ENCODE results near the gene UNC5C. TPM values are rescaled to one million over a fixed set of nuclear protein-coding genes. Genes with fewer than 3 reads are reported as not detected.

Gene UNC5C
- total RNA-seq, 2 experiments from 2014 or later = not detected

DNA sequence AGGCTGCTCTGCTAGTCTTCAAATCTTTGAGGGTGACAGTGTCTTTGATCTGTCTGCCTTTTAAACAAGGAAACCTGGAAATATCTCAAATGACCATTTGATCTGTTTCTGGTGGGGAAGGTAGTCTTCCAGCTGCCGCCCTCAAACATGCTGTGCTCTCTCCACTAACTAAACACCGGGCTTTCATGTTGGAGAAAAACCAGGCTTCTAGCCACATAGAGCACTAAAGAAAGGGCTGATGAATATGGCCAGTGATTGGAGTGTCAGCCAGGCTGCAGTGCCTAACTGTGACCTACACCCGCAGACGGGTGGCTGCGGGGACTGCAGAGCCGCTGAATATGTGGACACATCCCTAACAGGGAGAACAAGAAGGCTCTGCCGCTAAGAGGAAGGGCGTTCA lies 85.9 kb downstream of the UNC5C start:
- no peaks in the 10 kb centered on the region for H3K36me3 ChIP-seq (ENCODE audit: insufficient read depth, low read length)
- ChIA-PET POLR2A (no interaction called here), CTCF (ENCODE audit: unreplicated experiment) (no interaction called here)
- no peak overlapping the region for H3K27ac ChIP-seq (ENCODE audit: low read depth, low read length, poor library complexity, severe bottlenecking)
- TF ChIP-seq EZH2phosphoT487 (IDR thresholded peaks at IDR 0.05; ENCODE audit: borderline replicate concordance, low read depth, low read length) = no peak
- TF ChIP-seq, protein P1, sequence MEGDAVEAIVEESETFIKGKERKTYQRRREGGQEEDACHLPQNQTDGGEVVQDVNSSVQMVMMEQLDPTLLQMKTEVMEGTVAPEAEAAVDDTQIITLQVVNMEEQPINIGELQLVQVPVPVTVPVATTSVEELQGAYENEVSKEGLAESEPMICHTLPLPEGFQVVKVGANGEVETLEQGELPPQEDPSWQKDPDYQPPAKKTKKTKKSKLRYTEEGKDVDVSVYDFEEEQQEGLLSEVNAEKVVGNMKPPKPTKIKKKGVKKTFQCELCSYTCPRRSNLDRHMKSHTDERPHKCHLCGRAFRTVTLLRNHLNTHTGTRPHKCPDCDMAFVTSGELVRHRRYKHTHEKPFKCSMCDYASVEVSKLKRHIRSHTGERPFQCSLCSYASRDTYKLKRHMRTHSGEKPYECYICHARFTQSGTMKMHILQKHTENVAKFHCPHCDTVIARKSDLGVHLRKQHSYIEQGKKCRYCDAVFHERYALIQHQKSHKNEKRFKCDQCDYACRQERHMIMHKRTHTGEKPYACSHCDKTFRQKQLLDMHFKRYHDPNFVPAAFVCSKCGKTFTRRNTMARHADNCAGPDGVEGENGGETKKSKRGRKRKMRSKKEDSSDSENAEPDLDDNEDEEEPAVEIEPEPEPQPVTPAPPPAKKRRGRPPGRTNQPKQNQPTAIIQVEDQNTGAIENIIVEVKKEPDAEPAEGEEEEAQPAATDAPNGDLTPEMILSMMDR (conservative IDR thresholded peaks at IDR 0.05; ENCODE audit: low read length) = no peak
- H3K79me2 ChIP-seq (ENCODE audit: insufficient read depth, low read depth, low read length) = no peaks in the 10 kb centered on the region
- intact Hi-C loops (cut with micrococcal nuclease; ENCODE audit: unreplicated experiment) = no loop called here
- BruUV-seq (replicated peaks) = no TSS peak
- H2AFZ ChIP-seq (ENCODE audit: low read length) = no peak overlapping the region
- no peak for DNase-seq (ENCODE audit: low spot score)
- no peak overlapping the region for H3K4me2 ChIP-seq (ENCODE audit: low read length)
- H4K20me1 ChIP-seq (ENCODE audit: insufficient read depth, low read length) = no peaks in the 10 kb centered on the region
- H3K4me1 ChIP-seq (ENCODE audit: insufficient read depth, low read length, poor library complexity, severe bottlenecking) = no peaks in the 10 kb centered on the region
- H3K9me2 ChIP-seq (ENCODE audit: insufficient read depth, low read length) = no peaks in the 10 kb centered on the region
- no peaks in the 10 kb centered on the region for H3K9me3 ChIP-seq (ENCODE audit: low read length)
- no peak overlapping the region for H3K4me3 ChIP-seq (ENCODE audit: low read depth, low read length, poor library complexity, severe bottlenecking)

DNA sequence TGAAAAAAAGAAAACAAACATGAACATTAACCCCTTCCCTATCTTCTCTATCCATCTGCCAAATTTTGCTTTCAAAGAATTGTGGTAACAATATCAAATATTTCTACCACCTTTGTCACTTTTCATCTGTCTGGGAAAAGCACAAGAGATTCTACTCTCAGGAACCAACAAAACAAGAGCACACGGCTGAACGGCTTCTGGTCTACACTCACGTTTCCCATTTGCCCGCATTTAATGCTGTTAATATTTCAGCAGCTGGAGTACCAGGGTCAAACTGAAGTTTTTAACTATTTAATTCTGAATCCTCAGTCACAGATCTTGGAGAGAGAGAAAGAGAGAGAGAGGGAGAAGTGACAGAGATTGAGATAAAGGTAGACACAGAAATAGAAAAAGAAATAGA lies 91.4 kb downstream of the UNC5C start:
- CTCF ChIA-PET (ENCODE audit: unreplicated experiment) = no interaction called here
- BruUV-seq (replicated peaks) = no TSS peak

DNA sequence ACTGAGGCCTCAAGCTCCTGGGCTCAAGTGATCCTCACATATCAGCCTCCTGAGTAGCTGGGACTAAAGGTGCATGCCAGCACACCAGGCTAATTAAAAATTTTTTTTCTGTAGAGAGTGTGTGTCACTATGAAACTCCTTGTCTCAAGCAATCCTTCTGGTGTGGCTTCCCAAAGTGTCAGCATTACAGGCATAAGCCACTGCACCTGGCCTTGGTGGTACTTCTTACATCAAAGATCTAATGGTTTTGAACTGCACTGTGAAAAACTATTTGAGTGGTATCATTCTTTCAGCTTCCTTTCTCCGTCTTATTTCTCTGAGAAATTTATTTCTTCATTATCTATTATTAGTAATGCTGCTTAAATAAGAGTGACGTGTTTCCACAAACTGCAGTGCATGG lies 98.5 kb downstream of the UNC5C start:
- no peaks in the 10 kb centered on the region for H3K79me2 ChIP-seq (ENCODE audit: insufficient read depth, low read depth, low read length)
- POLR2A ChIA-PET = no interaction called here
- no TSS peak for BruUV-seq (replicated peaks)
- no peaks in the 10 kb centered on the region for H3K9me3 ChIP-seq (ENCODE audit: low read length)
- CTCF ChIA-PET (ENCODE audit: unreplicated experiment) = no interaction called here
- no peaks in the 10 kb centered on the region for H3K4me1 ChIP-seq (ENCODE audit: insufficient read depth, low read length, poor library complexity, severe bottlenecking)
- H2AFZ ChIP-seq (ENCODE audit: low read length) = no peak overlapping the region
- DNase-seq (ENCODE audit: low spot score) = no peak
- H3K4me3 ChIP-seq (ENCODE audit: low read depth, low read length, poor library complexity, severe bottlenecking) = no peak overlapping the region
- no peaks in the 10 kb centered on the region for H3K36me3 ChIP-seq (ENCODE audit: insufficient read depth, low read length)
- H3K9me2 ChIP-seq (ENCODE audit: insufficient read depth, low read length) = no peaks in the 10 kb centered on the region
- H3K27ac ChIP-seq (ENCODE audit: low read depth, low read length, poor library complexity, severe bottlenecking) = no peak overlapping the region
- no peak overlapping the region for H3K4me2 ChIP-seq (ENCODE audit: low read length)
- H4K20me1 ChIP-seq (ENCODE audit: insufficient read depth, low read length) = no peaks in the 10 kb centered on the region
- no peak for TF ChIP-seq EZH2phosphoT487 (IDR thresholded peaks at IDR 0.05; ENCODE audit: borderline replicate concordance, low read depth, low read length)
- TF ChIP-seq, protein P1 (conservative IDR thresholded peaks at IDR 0.05; ENCODE audit: low read length) = no peak
- intact Hi-C loops (cut with micrococcal nuclease; ENCODE audit: unreplicated experiment) = no loop called here

More for the DNA sequence above, 91.4 kb downstream of the UNC5C start:
- H3K79me2 ChIP-seq (ENCODE audit: insufficient read depth, low read depth, low read length) = no peaks in the 10 kb centered on the region
- no peak overlapping the region for H2AFZ ChIP-seq (ENCODE audit: low read length)
- TF ChIP-seq EZH2phosphoT487 (IDR thresholded peaks at IDR 0.05; ENCODE audit: borderline replicate concordance, low read depth, low read length) = no peak
- TF ChIP-seq, protein P1 (conservative IDR thresholded peaks at IDR 0.05; ENCODE audit: low read length) = no peak
- H3K27ac ChIP-seq (ENCODE audit: low read depth, low read length, poor library complexity, severe bottlenecking) = no peak overlapping the region
- H3K9me2 ChIP-seq (ENCODE audit: insufficient read depth, low read length) = no peaks in the 10 kb centered on the region
- H3K4me2 ChIP-seq (ENCODE audit: low read length) = no peak overlapping the region
- no peak overlapping the region for H3K4me3 ChIP-seq (ENCODE audit: low read depth, low read length, poor library complexity, severe bottlenecking)
- H3K9me3 ChIP-seq (ENCODE audit: low read length) = no peaks in the 10 kb centered on the region
- H3K4me1 ChIP-seq (ENCODE audit: insufficient read depth, low read length, poor library complexity, severe bottlenecking) = no peaks in the 10 kb centered on the region
- intact Hi-C loops (cut with micrococcal nuclease; ENCODE audit: unreplicated experiment) = no loop called here
- no peaks in the 10 kb centered on the region for H3K36me3 ChIP-seq (ENCODE audit: insufficient read depth, low read length)
- no peak for DNase-seq (ENCODE audit: low spot score)
- no peaks in the 10 kb centered on the region for H4K20me1 ChIP-seq (ENCODE audit: insufficient read depth, low read length)
- POLR2A ChIA-PET = no interaction called here
